Upper lobe of right lung (tissue), 1 donor: ENCODE data around the gene TGFBI. TPM values are rescaled to one million over a fixed set of nuclear protein-coding genes. Genes with fewer than 3 reads are reported as not detected.

ENCODE experiments used
- ATAC-seq: fragments of 200-7000 bp; cut with Tn5 transposase; one replicate; pipeline ENCODE4 v1.9.1; 2020; ENCODE audit warnings: mild to moderate bottlenecking, moderate library complexity
- DNase-seq: peaks from one replicate; pipeline ENCODE4 v3.0.0-alpha.2; 2020
- H3K27ac ChIP-seq: fragments of 200-600 bp; one replicate; pipeline ENCODE4 v1.8.0; 2022
- H3K27me3 ChIP-seq: fragments of 200-600 bp; one replicate; pipeline ENCODE4 v1.8.0; 2022; ENCODE audit warnings: mild to moderate bottlenecking
- H3K36me3 ChIP-seq: fragments of 200-600 bp; one replicate; pipeline ENCODE4 v1.8.0; 2022
- H3K4me1 ChIP-seq: fragments of 200-600 bp; one replicate; pipeline ENCODE4 v1.8.0; 2022
- H3K4me3 ChIP-seq: fragments of 200-600 bp; one replicate; pipeline ENCODE4 v1.8.0; 2022; ENCODE audit warnings: mild to moderate bottlenecking
- H3K9me3 ChIP-seq: fragments of 200-600 bp; one replicate; pipeline ENCODE4 v1.8.0; 2022
- CTCF ChIP-seq: fragments of 200-600 bp; IDR thresholded peaks from one replicate; pipeline ENCODE4 v1.8.0; 2022; ENCODE audit warnings: antibody characterized with exemption
- intact Hi-C: fragments of 100-400 bp; cut with DNase I; formaldehyde crosslinking; loops from one replicate; pipeline ENCODE4 v1.11.0; 2022
- total RNA-seq: library from RNA; stranded (reverse); fragmentation: NEBNext Ultra II Directional; extraction: Animal tissue kit (Norgen Biotek cat#: 25700); gene quantifications from one replicate; pipeline ENCODE4 v1.2.1, GENCODE V29; 2021
- donor health status: DM: no; HTN: yes; CAD: no; lungs with severe emphysema.

The TGFBI gene
- total RNA-seq, 1 donor from 2014 or later: 96.7 TPM

GRCh38 chr5:136080113-136080482 lies 51.3 kb downstream of the TGFBI start:
- H3K4me3 ChIP-seq: peak overlapping the region; percentile 49
- peaks cover 8% of the 10 kb centered on the region for H3K4me1 ChIP-seq
- peaks cover 6% of the 10 kb centered on the region for H3K27me3 ChIP-seq
- no peaks in the 10 kb centered on the region for H3K9me3 ChIP-seq
- H3K36me3 ChIP-seq: no peaks in the 10 kb centered on the region
- ATAC-seq: peak; percentile 2
- no peak for DNase-seq
- intact Hi-C loops: loop anchor here (10.0 kb wide), 1 partner anchor 135 kb away; no protein-coding TSS in a partner anchor
- no peak overlapping the region for H3K27ac ChIP-seq
- TF ChIP-seq CTCF: no peak

- TF ChIP-seq CTCF: no peak
- H3K27me3 ChIP-seq: peaks cover 6% of the 10 kb centered on the region
Measured at GRCh38 chr5:136080483-136081216, 51.9 kb downstream of the TGFBI start.

GRCh38 chr5:136081217-136081591 lies 52.4 kb downstream of the TGFBI start:
- H3K27me3 ChIP-seq: peaks cover 6% of the 10 kb centered on the region
- peaks cover 8% of the 10 kb centered on the region for H3K4me1 ChIP-seq
- H3K9me3 ChIP-seq: no peaks in the 10 kb centered on the region
- H3K4me3 ChIP-seq: no peak overlapping the region
- ATAC-seq: no peak
- intact Hi-C loops: loop anchor here (10.0 kb wide), 1 partner anchor 136 kb away; no protein-coding TSS in a partner anchor
- DNase-seq: no peak
- no peaks in the 10 kb centered on the region for H3K36me3 ChIP-seq
- TF ChIP-seq CTCF: no peak
- peak overlapping the region; percentile 74 for H3K27ac ChIP-seq

More at GRCh38 chr5:136080483-136081216, 51.9 kb downstream of the TGFBI start:
- H3K36me3 ChIP-seq: no peaks in the 10 kb centered on the region
- peaks cover 8% of the 10 kb centered on the region for H3K4me1 ChIP-seq
- H3K9me3 ChIP-seq: no peaks in the 10 kb centered on the region
- peak overlapping the region; percentile 49 for H3K4me3 ChIP-seq
- DNase-seq (peak; percentile 94), ATAC-seq (peak; percentile 97)
- intact Hi-C loops: loop anchor here (10.0 kb wide), 1 partner anchor 136 kb away; no protein-coding TSS in a partner anchor
- peak overlapping the region; percentile 74 for H3K27ac ChIP-seq

GRCh38 chr5:136082390-136083193 lies 53.8 kb downstream of the TGFBI start:
- Histone ChIP-seq H3K36me3 (no peaks in the 10 kb centered on the region), H3K27ac (no peak overlapping the region), H3K4me3 (no peak overlapping the region), H3K4me1 (peaks cover 11% of the 10 kb centered on the region), H3K27me3 (peaks cover 6% of the 10 kb centered on the region), H3K9me3 (no peaks in the 10 kb centered on the region)
- peak; percentile 80 for TF ChIP-seq CTCF
- intact Hi-C loops: loop anchor here (10.0 kb wide), 1 partner anchor 138 kb away; no protein-coding TSS in a partner anchor
- ATAC-seq (peak; percentile 75), DNase-seq (peak; percentile 81)

GRCh38 chr5:136084698-136085097 lies 55.9 kb downstream of the TGFBI start:
- intact Hi-C loops: loop anchor here (10.0 kb wide), 1 partner anchor 140 kb away; no protein-coding TSS in a partner anchor
- H3K27ac ChIP-seq: no peak overlapping the region
- no peaks in the 10 kb centered on the region for H3K36me3 ChIP-seq

More at GRCh38 chr5:136084698-136085097, 55.9 kb downstream of the TGFBI start:
- H3K9me3 ChIP-seq: no peaks in the 10 kb centered on the region
- H3K4me1 ChIP-seq: peaks cover 19% of the 10 kb centered on the region
- TF ChIP-seq CTCF: no peak
- DNase-seq: no peak
- H3K27me3 ChIP-seq: no peaks in the 10 kb centered on the region
- ATAC-seq: no peak
- no peak overlapping the region for H3K4me3 ChIP-seq
